Upper lobe of left lung (tissue), 4 donors: ENCODE results near the gene DNAH10.

Source experiments
- POLR2A ChIP-seq, 4 donors: fragments of 450-650 bp; IDR thresholded peaks; one replicate each; pipeline ENCODE4 v1.5.1; 2016 to 2017; ENCODE audit warnings: antibody characterized with exemption in 4 of 4, mild to moderate bottlenecking in 2 of 4
- TF ChIP-seq, protein P1 (sequence below), 6 experiments: fragments of 450-650 bp in 4 of 6; fragments of 200-600 bp in 2 of 6; sonication (generic) in 2 of 6; IDR thresholded peaks; one replicate each; pipeline ENCODE4 v1.5.1; 2016 to 2019; ENCODE audit warnings: antibody characterized with exemption in 6 of 6

DNA sequence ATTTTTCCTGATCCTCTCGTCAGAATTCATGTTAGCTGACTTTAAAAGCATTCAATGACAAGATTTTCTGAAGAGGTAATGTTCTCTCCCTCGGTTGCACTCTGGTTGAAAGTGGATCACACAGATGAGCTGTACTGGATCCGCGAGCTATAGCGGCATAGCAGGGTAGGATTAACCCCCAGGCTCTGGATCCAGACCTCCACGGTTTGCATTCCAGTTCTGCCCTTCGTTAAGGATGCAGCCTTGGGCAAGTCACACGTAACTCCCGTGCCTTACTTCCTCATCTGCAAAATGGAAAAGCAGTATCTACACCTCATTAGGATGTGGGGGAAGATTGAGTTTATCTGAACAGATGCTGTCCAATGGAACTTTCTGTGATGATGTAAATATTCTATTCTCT, 196.8 kb downstream of the DNAH10 start:
- TF ChIP-seq, protein P1, sequence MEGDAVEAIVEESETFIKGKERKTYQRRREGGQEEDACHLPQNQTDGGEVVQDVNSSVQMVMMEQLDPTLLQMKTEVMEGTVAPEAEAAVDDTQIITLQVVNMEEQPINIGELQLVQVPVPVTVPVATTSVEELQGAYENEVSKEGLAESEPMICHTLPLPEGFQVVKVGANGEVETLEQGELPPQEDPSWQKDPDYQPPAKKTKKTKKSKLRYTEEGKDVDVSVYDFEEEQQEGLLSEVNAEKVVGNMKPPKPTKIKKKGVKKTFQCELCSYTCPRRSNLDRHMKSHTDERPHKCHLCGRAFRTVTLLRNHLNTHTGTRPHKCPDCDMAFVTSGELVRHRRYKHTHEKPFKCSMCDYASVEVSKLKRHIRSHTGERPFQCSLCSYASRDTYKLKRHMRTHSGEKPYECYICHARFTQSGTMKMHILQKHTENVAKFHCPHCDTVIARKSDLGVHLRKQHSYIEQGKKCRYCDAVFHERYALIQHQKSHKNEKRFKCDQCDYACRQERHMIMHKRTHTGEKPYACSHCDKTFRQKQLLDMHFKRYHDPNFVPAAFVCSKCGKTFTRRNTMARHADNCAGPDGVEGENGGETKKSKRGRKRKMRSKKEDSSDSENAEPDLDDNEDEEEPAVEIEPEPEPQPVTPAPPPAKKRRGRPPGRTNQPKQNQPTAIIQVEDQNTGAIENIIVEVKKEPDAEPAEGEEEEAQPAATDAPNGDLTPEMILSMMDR (IDR thresholded peaks at IDR 0.05): no peak
- no peak for TF ChIP-seq POLR2A (IDR thresholded peaks at IDR 0.05)
